Hematopoietic multipotent progenitor cell (in vitro differentiated cells): Measurements from ENCODE around the gene WBP2. TPM values are rescaled to one million over a fixed set of nuclear protein-coding genes. Genes with fewer than 3 reads are reported as not detected.

Source experiments
- total RNA-seq: library from RNA; depleted of rRNA; stranded (reverse); fragments of >200 nt; gene quantifications from one replicate; pipeline ENCODE4 v1.2.3, GENCODE V29; 2012

The WBP2 gene
- total RNA-seq, 1 donor: 29.6 TPM

Other genes with a start within 250 kb of the WBP2 start
- 3.0 TPM for gene SMIM5, start 221.9 kb downstream of the WBP2 start, total RNA-seq
- 56.6 TPM for gene RECQL5, start 188.2 kb downstream of the WBP2 start, total RNA-seq
- gene SAP30BP, start 188.0 kb downstream of the WBP2 start, total RNA-seq: 69.2 TPM
- gene ITGB4, start 133.9 kb downstream of the WBP2 start, total RNA-seq: 11.3 TPM
- 57.1 TPM for gene GALK1, start 90.1 kb downstream of the WBP2 start, total RNA-seq
- 34.7 TPM for gene UNK, start 70.5 kb downstream of the WBP2 start, total RNA-seq
- gene UNC13D, start 10.9 kb downstream of the WBP2 start, total RNA-seq: 245 TPM
- gene TRIM47, start 23.2 kb upstream of the WBP2 start, total RNA-seq: 38.8 TPM
- gene TRIM65, start 41.6 kb upstream of the WBP2 start, total RNA-seq: 41.2 TPM
- gene MRPL38, start 49.5 kb upstream of the WBP2 start, total RNA-seq: 48.7 TPM
- gene FBF1, start 85.7 kb upstream of the WBP2 start, total RNA-seq: 25.9 TPM
- gene ACOX1, start 123.8 kb upstream of the WBP2 start, total RNA-seq: 42.5 TPM
- 31.8 TPM for gene TEN1, start 123.9 kb upstream of the WBP2 start, total RNA-seq
- gene CDK3, start 145.5 kb upstream of the WBP2 start, total RNA-seq: 2.4 TPM
- 7.8 TPM for gene EVPL, start 172.0 kb upstream of the WBP2 start, total RNA-seq
- gene SRP68, start 217.2 kb upstream of the WBP2 start, total RNA-seq: 28.8 TPM
- 0.27 TPM for gene GALR2, start 219.4 kb upstream of the WBP2 start, total RNA-seq
- not detected for gene ZACN, start 223.8 kb upstream of the WBP2 start, total RNA-seq
- 111 TPM for gene EXOC7, start 248.5 kb upstream of the WBP2 start, total RNA-seq